PC-9 (cell line): ENCODE measurements around the gene IKZF3. TPM values are rescaled to one million over a fixed set of nuclear protein-coding genes. Genes with fewer than 3 reads are reported as not detected.

ENCODE experiments used
- BruUV-seq: library from RNA; stranded (reverse); fragments of 400-500 nt; replicated peaks from 2 replicates; lab custom pipeline; 2021; lab: Mats Ljungman, UMichigan
- CTCF ChIA-PET: fragments of 300-600 bp; sonication (Branson Sonifier 250); formaldehyde crosslinking; loops from one replicate; lab custom pipeline; 2022; ENCODE audit warnings: antibody characterized with exemption; lab: Charles Lee
- POLR2A ChIA-PET: fragments of 300-600 bp; sonication (Branson Sonifier 250); formaldehyde crosslinking; loops from one replicate; lab custom pipeline; 2022; ENCODE audit warnings: antibody characterized with exemption; ENCODE audit not compliant: unreplicated experiment; lab: Charles Lee
- DNase-seq, 2 experiments: peaks; one replicate each; pipeline versions ENCODE4 v3.0.0 to v3.0.0-alpha.2; 2015 to 2022; ENCODE audit warnings: mixed read lengths in 1 of 2
- H2AFZ ChIP-seq: fragments of 200-600 bp; sonication (generic); 2 replicates; pipeline ENCODE4 v1.8.1; 2017; ENCODE audit warnings: antibody characterized with exemption
- H3F3A ChIP-seq: fragments of 200-600 bp; sonication (generic); 2 replicates; pipeline ENCODE4 v1.8.1; 2017; ENCODE audit warnings: antibody characterized with exemption, mild to moderate bottlenecking, low read depth; ENCODE audit not compliant: insufficient read depth
- H3K27ac ChIP-seq: fragments of 200-600 bp; sonication (generic); 2 replicates; pipeline ENCODE4 v1.6.1; 2016; ENCODE audit warnings: mixed run types
- H3K27me3 ChIP-seq: fragments of 200-600 bp; sonication (generic); 2 replicates; pipeline ENCODE4 v1.6.1; 2016; ENCODE audit warnings: low read depth, mixed run types; ENCODE audit not compliant: insufficient read depth
- H3K36me3 ChIP-seq: fragments of 200-600 bp; sonication (generic); 2 replicates; pipeline ENCODE4 v1.6.1; 2016; ENCODE audit warnings: low read depth, mixed run types
- H3K4me1 ChIP-seq: fragments of 200-600 bp; sonication (generic); replicated peaks from 2 replicates; pipeline ENCODE4 v1.6.1; 2016; ENCODE audit warnings: mixed run types; ENCODE audit not compliant: insufficient read depth
- H3K4me2 ChIP-seq: fragments of 200-600 bp; sonication (generic); 2 replicates; pipeline ENCODE4 v1.6.1; 2017; ENCODE audit warnings: mixed run types
- H3K4me3 ChIP-seq: fragments of 200-600 bp; sonication (generic); 2 replicates; pipeline ENCODE4 v1.6.1; 2016; ENCODE audit warnings: mixed run types
- H3K79me2 ChIP-seq: fragments of 200-600 bp; sonication (generic); 2 replicates; pipeline ENCODE4 v1.6.1; 2017; ENCODE audit warnings: low read depth, mixed run types
- H3K9me2 ChIP-seq: fragments of 200-600 bp; sonication (generic); 2 replicates; pipeline ENCODE4 v1.8.1; 2017; ENCODE audit warnings: mild to moderate bottlenecking; ENCODE audit not compliant: insufficient read depth
- H3K9me3 ChIP-seq: fragments of 200-600 bp; sonication (generic); 2 replicates; pipeline ENCODE4 v1.8.1; 2016; ENCODE audit warnings: low read depth; ENCODE audit not compliant: insufficient read depth
- H4K20me1 ChIP-seq: fragments of 200-600 bp; sonication (generic); 2 replicates; pipeline ENCODE4 v1.8.1; 2017; ENCODE audit not compliant: insufficient read depth
- EZH2 ChIP-seq: fragments of 200-600 bp; sonication (generic); IDR thresholded peaks from 2 replicates; pipeline ENCODE4 v1.8.0; 2017; ENCODE audit warnings: antibody characterized with exemption, low read depth
- intact Hi-C: fragments of 100-400 bp; cut with micrococcal nuclease; formaldehyde crosslinking; loops from one replicate; pipeline ENCODE4 v1.10.0; 2022; ENCODE audit not compliant: unreplicated experiment
- total RNA-seq: library from RNA; stranded (reverse); gene quantifications from 2 replicates; pipeline ENCODE4 v1.2.3, GENCODE V29; 2021
- TF ChIP-seq, protein P1 (sequence below): fragments of 200-600 bp; sonication (generic); conservative IDR thresholded peaks from 2 replicates; pipeline ENCODE4 v1.6.1; 2017; ENCODE audit warnings: mixed run types, antibody characterized with exemption, mild to moderate bottlenecking, moderate library complexity

Gene IKZF3
- total RNA-seq, 1 experiment from 2014 or later: 0.04 TPM

DNA sequence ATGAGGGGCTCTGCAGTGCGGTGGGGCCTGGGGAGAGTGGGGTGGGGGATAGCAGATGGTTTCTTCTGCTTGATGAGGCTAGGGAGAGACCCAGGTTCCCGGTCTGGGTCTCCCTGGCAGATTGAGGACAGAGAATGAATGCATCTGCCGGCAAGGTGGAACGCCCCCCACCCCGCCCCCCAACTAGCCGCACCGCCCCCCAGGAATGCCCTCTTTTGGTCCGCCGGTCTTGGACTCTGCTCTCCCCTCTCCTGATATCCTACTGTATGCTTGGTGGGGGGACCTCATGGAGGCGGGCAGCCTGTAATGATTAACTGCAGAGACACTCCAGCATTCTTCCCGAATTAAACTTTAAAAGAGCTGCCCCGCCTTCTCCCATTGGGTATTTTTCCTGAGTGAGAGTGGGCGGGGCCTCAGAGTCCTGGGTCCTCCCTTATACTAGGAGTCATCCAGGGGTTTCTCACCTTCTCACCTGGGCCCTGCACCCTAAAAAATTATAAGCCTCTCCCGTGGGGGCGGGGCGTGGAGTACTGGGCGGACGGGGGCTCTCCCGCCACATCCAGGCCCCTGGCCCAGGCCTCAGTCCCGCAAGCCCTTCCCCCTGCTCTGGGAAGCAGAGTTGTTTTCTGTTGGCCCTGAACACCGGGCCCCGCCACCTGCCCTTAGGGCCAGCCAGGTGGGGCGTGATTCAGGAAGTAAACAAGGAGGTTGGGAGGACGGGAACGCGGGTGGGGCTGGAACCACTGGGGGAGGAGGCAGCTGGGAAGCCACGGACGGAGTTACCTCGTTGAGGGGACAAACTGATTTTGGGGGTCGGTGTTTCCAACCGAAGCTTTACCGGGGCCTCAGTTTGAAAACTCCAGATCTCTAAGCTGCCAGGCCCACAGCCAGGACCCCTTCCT, 124.9 kb downstream of the IKZF3 start:
- intact Hi-C loops: loop anchor here (5.0 kb wide), 3 partner anchors 62 to 283 kb away; no protein-coding TSS in a partner anchor
- Histone ChIP-seq H3K27me3 (no peaks in the 10 kb centered on the region), H3K9me3 (no peaks in the 10 kb centered on the region), H3K36me3 (peaks cover 11% of the 10 kb centered on the region; the same call in 1 of the 2 replicates), H3K4me1 (peaks cover 41% of the 10 kb centered on the region), H4K20me1 (no peaks in the 10 kb centered on the region), H3K27ac (peak overlapping the region; percentile 93), H3F3A (peaks cover 40% of the 10 kb centered on the region), H3K4me2 (peak overlapping the region; percentile 97), H3K79me2 (peaks cover 26% of the 10 kb centered on the region), H3K9me2 (no peaks in the 10 kb centered on the region), H3K4me3 (peak overlapping the region; percentile 83), H2AFZ (peak overlapping the region; percentile 63; the same call in 1 of the 2 replicates)
- peak; percentile 84 to 89 for DNase-seq
- BruUV-seq: no TSS peak
- CTCF ChIA-PET: interaction anchor here (0.5 to 1.4 kb wide), 5 partner anchors 10 to 215 kb away, joined by 3 to 16 read pairs (median 5); partner anchors contain the start of gene MIEN1
- POLR2A ChIA-PET: interaction anchor here (0.6 to 0.7 kb wide), 4 partner anchors 13 to 326 kb away, joined by 3 to 8 read pairs (median 5); partner anchors contain the start of genes LRRC3C and ORMDL3
- no peak for TF ChIP-seq EZH2
- TF ChIP-seq, protein P1, sequence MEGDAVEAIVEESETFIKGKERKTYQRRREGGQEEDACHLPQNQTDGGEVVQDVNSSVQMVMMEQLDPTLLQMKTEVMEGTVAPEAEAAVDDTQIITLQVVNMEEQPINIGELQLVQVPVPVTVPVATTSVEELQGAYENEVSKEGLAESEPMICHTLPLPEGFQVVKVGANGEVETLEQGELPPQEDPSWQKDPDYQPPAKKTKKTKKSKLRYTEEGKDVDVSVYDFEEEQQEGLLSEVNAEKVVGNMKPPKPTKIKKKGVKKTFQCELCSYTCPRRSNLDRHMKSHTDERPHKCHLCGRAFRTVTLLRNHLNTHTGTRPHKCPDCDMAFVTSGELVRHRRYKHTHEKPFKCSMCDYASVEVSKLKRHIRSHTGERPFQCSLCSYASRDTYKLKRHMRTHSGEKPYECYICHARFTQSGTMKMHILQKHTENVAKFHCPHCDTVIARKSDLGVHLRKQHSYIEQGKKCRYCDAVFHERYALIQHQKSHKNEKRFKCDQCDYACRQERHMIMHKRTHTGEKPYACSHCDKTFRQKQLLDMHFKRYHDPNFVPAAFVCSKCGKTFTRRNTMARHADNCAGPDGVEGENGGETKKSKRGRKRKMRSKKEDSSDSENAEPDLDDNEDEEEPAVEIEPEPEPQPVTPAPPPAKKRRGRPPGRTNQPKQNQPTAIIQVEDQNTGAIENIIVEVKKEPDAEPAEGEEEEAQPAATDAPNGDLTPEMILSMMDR: no peak

DNA sequence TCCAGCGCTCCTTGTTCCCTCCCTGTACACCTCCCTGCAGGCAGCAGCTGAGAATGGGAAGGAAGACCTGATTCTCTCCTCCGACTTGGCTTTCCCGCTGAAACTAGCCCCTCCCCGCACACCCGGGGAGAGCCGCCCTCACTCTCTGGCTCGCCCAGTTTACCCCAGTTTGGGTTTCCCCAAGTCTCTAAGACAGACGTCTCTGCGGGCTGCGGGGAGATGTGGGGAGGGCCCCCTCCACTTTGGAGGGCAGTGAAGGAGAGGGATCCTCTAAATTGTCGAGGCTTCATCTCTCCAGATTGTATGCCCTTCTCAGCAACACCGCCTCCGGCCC, 125.6 kb downstream of the IKZF3 start:
- POLR2A ChIA-PET: no interaction called here
- H3K9me2 ChIP-seq: no peaks in the 10 kb centered on the region
- H3K79me2 ChIP-seq: peaks cover 26% of the 10 kb centered on the region
- peak overlapping the region; percentile 83 for H3K4me3 ChIP-seq
- peak overlapping the region; percentile 97 for H3K4me2 ChIP-seq
- peak; percentile 56 to 61 for DNase-seq
- H3K27ac ChIP-seq: peak overlapping the region; percentile 93
- intact Hi-C loops: loop anchor here (5.0 kb wide), 3 partner anchors 61 to 284 kb away; no protein-coding TSS in a partner anchor
- TSS peak; percentile 40 for BruUV-seq
- no peaks in the 10 kb centered on the region for H4K20me1 ChIP-seq
- CTCF ChIA-PET: interaction anchor here (0.6 to 1.4 kb wide), 2 partner anchors 9 to 13 kb away, joined by 5 to 16 read pairs; partner anchors contain the start of gene MIEN1
- no peak overlapping the region for H2AFZ ChIP-seq
- H3K36me3 ChIP-seq: peaks cover 11% of the 10 kb centered on the region; the same call in 1 of the 2 replicates
- TF ChIP-seq, protein P1: no peak
- TF ChIP-seq EZH2: no peak
- peaks cover 41% of the 10 kb centered on the region for H3K4me1 ChIP-seq
- no peaks in the 10 kb centered on the region for H3K9me3 ChIP-seq
- peaks cover 40% of the 10 kb centered on the region for H3F3A ChIP-seq
- no peaks in the 10 kb centered on the region for H3K27me3 ChIP-seq

DNA sequence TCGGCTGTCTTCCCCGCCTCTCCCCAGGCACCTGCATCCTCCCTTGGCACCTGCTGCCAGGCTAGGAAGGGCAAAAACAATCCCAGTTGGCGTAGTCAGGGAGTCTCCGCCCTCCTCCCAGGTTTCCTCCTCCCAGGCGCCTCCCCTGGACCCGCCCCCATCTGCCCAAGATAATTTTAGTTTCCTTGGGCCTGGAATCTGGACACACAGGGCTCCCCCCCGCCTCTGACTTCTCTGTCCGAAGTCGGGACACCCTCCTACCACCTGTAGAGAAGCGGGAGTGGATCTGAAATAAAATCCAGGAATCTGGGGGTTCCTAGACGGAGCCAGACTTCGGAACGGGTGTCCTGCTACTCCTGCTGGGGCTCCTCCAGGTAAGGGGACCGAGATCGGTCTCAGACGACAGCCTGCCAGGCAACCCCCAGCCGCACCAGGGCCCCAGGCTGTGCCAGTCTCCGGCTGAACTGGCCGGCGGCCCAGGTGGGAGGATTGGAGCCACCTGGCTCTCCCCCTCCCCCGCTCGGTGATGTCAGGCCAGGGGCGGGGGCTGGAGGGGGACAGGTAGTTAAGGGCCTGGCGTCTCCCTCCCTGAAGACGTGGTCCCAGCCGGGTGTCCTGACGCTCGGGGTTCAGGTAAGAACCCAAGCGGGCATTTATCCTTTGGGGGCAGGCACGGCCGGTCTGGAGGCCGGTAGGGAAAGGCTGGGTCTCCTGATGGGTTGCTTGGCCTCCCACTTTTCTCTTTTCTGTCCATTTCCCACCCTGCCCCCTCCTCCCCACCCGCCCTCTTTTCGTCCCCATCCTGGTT, 126.1 kb downstream of the IKZF3 start, which contains the start of gene GRB7:
Gene GRB7, plus strand, starts transcription at position 179 of the 808 bp plus-strand sequence. CDS start 4,364 bp downstream, outside the sequence.
- peaks cover 5% of the 10 kb centered on the region; the same call in 1 of the 2 replicates for H3K36me3 ChIP-seq
- no peak for TF ChIP-seq EZH2
- TF ChIP-seq, protein P1: no peak
- DNase-seq: peak; percentile 74 to 84
- ChIA-PET POLR2A (no interaction called here), CTCF (interaction anchor here (0.6 kb wide), 1 partner anchor 13 kb away, joined by 5 read pairs; no protein-coding TSS in a partner anchor)
- H3K27ac ChIP-seq: peak within 1 kb of the TSS; percentile 93
- H3K79me2 ChIP-seq: peaks cover 26% of the 10 kb centered on the region
- H3K4me1 ChIP-seq: peaks cover 41% of the 10 kb centered on the region
- H3K4me2 ChIP-seq: peak within 1 kb of the TSS; percentile 97
- H4K20me1 ChIP-seq: no peaks in the 10 kb centered on the region
- H3K9me3 ChIP-seq: no peaks in the 10 kb centered on the region
- H2AFZ ChIP-seq: peak within 1 kb of the TSS; percentile 70; the same call in 1 of the 2 replicates
- intact Hi-C loops: loop anchor here (5.0 kb wide), 3 partner anchors 61 to 284 kb away; no protein-coding TSS in a partner anchor
- no peaks in the 10 kb centered on the region for H3K9me2 ChIP-seq
- peak within 1 kb of the TSS; percentile 83 for H3K4me3 ChIP-seq
- no peaks in the 10 kb centered on the region for H3K27me3 ChIP-seq
- no TSS peak for BruUV-seq
- peaks cover 40% of the 10 kb centered on the region for H3F3A ChIP-seq
